GM18502 (cell line): Measurements from ENCODE around the gene LRRK2.
"Not testable (repeated sequence)": the region's sequence is repeated elsewhere in the genome, so short reads cannot be mapped to it uniquely, and the experiment has no call there.

ENCODE experiments used
- ATAC-seq: cut with Tn5 transposase; IDR thresholded peaks from one replicate; pipeline ENCODE4 v1.9.1; 2021; ENCODE audit warnings: mild to moderate bottlenecking; ENCODE audit not compliant: unreplicated experiment, poor library complexity

LRRK2 gene

GRCh38 chr12:40378691-40379090 is 153.9 kb downstream of the LRRK2 start:
- no peak for ATAC-seq

- no peak for ATAC-seq
Measured at GRCh38 chr12:40382217-40382616, 157.4 kb downstream of the LRRK2 start.

GRCh38 chr12:40387279-40387678 is 162.5 kb downstream of the LRRK2 start:
- ATAC-seq, result not testable (repeated sequence)

DNA sequence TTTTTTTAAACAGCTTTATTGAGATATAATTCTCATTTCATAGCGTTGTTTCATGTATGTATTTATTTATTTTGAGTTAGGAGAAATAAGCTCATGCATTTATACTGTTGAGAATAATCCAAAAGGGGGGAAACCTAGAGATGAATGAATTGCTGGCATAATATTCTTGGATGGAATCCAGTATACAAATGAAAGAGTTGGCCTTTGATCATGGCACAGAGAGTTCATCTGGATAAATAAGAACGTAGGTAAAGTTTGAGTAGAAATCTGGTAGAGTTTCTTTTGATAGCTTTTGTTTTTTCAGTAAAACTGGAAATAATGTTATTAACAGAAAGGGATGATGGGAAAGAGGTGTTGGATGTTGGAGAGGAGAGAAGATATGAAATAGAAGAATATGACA is 166.2 kb downstream of the LRRK2 start:
- ATAC-seq, result no peak

DNA sequence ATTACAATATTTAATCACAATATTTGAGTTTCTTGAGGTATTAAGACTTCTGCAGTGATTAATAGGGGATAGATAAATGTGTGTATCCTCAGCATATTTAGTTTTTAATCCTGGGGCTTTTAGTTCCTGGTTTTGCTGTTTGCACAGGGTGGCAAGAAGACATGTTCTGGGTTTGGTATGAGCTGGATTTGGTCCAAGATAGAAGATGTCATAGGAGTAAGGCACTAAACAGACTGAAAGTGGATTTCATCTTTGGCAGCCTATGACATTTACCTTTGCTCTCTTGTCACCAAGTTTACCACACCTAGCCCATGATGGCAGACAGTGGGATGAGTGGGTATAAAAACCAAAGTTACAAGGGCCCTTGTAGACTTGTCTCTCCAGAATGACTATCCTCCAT is 168.2 kb downstream of the LRRK2 start:
- ATAC-seq, result no peak

DNA sequence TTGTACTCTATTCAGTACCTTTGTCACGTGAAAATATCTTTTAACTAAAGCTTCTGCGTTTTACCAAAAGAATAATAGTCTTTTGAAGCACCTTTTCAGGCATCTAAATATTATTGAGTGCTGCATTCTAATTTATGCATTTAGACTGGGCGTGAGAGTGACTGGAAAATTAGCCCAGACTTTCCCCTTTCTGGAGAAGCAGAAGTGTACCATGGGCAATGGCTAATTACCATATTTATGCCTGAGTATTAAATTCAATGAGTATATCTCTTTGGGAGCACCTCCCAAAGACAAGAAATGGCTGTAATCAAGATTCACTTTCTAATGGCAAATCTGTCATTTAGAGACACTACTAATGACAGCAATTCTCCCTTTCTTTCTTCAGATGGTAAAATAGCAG is 174.9 kb downstream of the LRRK2 start:
- ATAC-seq, result no peak

DNA sequence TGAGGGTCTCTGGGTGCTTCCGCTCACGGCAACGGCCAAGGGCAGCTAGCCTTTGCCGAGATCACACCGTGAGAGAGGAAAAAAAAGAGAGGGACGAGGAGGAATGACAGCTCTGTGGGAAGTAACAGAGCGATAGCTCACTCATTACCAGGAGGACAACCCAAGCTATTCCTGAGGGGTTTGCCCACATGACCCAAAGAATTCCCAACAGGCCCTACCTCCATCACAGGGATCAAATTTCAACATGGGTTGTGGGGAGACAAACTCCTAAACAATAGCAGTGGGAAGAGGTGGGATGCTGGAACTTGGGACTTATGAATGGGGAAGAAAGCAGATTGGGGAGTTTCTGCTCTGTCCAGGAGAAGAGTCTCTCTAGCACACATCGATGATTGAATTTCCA is 180.6 kb downstream of the LRRK2 start:
- ATAC-seq, result no peak
